Measurements from ENCODE around the gene CHI3L2.

GRCh38 chr1:111271464-111271801 lies 43.9 kb downstream of the CHI3L2 start:
- TF ChIP-seq CTCF (IDR thresholded peaks at IDR 0.05 in 2 of 3, conservative IDR thresholded peaks at IDR 0.05 in 1 of 3; ENCODE audit: control insufficient read depth in 2 of 3, extremely low read depth in 1 of 3, insufficient read depth in 1 of 3, low read depth in 3 of 3, low read length in 3 of 3) (no peak), TAF1 (IDR thresholded peaks at IDR 0.05; ENCODE audit: borderline replicate concordance, low read depth, low read length) (no peak), EP300 (IDR thresholded peaks at IDR 0.05; ENCODE audit: borderline replicate concordance in 1 of 2, control insufficient read depth in 1 of 2, low read depth in 2 of 2, low read length in 2 of 2) (no peak), SREBF1 (IDR thresholded peaks at IDR 0.05; ENCODE audit: low read length) (no peak), NFIC (IDR thresholded peaks at IDR 0.05; ENCODE audit: low read depth, low read length) (no peak)

All from GM12878 (cell line).